GM21526 (cell line): ENCODE measurements around the gene FHL5.
"Not testable (repeated sequence)": the region's sequence is repeated elsewhere in the genome, so short reads cannot be mapped to it uniquely, and the experiment has no call there.

Experiments used
- ATAC-seq: cut with Tn5 transposase; IDR thresholded peaks from one replicate; pipeline ENCODE4 v1.9.1; 2021; ENCODE audit warnings: moderate library complexity; ENCODE audit not compliant: unreplicated experiment, low FRiP score

FHL5 gene

GRCh38 chr6:96608074-96608473 lies 45.1 kb downstream of the FHL5 start:
- ATAC-seq = no peak

GRCh38 chr6:96610019-96610418 lies 47.1 kb downstream of the FHL5 start:
- peak; percentile 49 for ATAC-seq

GRCh38 chr6:96611342-96611991 lies 48.5 kb downstream of the FHL5 start:
- peak; percentile 70 for ATAC-seq

GRCh38 chr6:96613291-96613999 lies 50.5 kb downstream of the FHL5 start:
- ATAC-seq = peak; percentile 44

- no peak for ATAC-seq
Observed at GRCh38 chr6:96620851-96621250, 57.9 kb downstream of the FHL5 start.

GRCh38 chr6:96621983-96622382 lies 59.1 kb downstream of the FHL5 start:
- ATAC-seq = no peak

- ATAC-seq = no peak
Observed at GRCh38 chr6:96624957-96625356, 62.0 kb downstream of the FHL5 start.

- ATAC-seq = peak; percentile 88
Observed at GRCh38 chr6:96626759-96627364, 63.9 kb downstream of the FHL5 start.

- no peak for ATAC-seq
Observed at GRCh38 chr6:96631248-96631647, 68.3 kb downstream of the FHL5 start.

- ATAC-seq = not testable (repeated sequence)
Observed at GRCh38 chr6:96637979-96638378, 75.1 kb downstream of the FHL5 start.

GRCh38 chr6:96645106-96645505 lies 82.2 kb downstream of the FHL5 start:
- no peak for ATAC-seq

- ATAC-seq = peak; percentile 86
Observed at GRCh38 chr6:96649926-96650325, 87.0 kb downstream of the FHL5 start.

- ATAC-seq = no peak
Observed at GRCh38 chr6:96651816-96652215, 88.9 kb downstream of the FHL5 start.

- ATAC-seq = no peak
Observed at GRCh38 chr6:96652552-96652951, 89.6 kb downstream of the FHL5 start.

- no peak for ATAC-seq
Observed at GRCh38 chr6:96653181-96653580, 90.3 kb downstream of the FHL5 start.

GRCh38 chr6:96656567-96656966 lies 93.6 kb downstream of the FHL5 start:
- no peak for ATAC-seq

GRCh38 chr6:96657344-96657743 lies 94.4 kb downstream of the FHL5 start:
- ATAC-seq = no peak

GRCh38 chr6:96659084-96659845 lies 96.3 kb downstream of the FHL5 start:
- ATAC-seq = no peak
